MCF 10A (cell line): ENCODE measurements around the gene DHRS1. TPM values are rescaled to one million over a fixed set of nuclear protein-coding genes. Genes with fewer than 3 reads are reported as not detected.

Experiments
- BruUV-seq: library from RNA; stranded (reverse); fragments of 400-500 nt; replicated peaks from 2 replicates; lab custom pipeline; 2021; lab: Mats Ljungman, UMichigan
- CTCF ChIA-PET: fragments of 300-600 bp; sonication (Branson Sonifier 250); formaldehyde crosslinking; extraction: SDS; loops from one replicate; lab custom pipeline; 2021; ENCODE audit warnings: antibody characterized with exemption, inconsistent platforms; lab: Yijun Ruan, JAX
- POLR2A ChIA-PET: fragments of 300-600, 350-650 bp; sonication (Branson Sonifier 250); formaldehyde crosslinking; extraction: SDS; loops from one replicate; lab custom pipeline; 2020; ENCODE audit warnings: antibody characterized with exemption, inconsistent platforms; lab: Yijun Ruan, JAX
- DNase-seq: peaks from one replicate; pipeline ENCODE4 v3.0.0-alpha.2; 2018; ENCODE audit not compliant: unreplicated experiment
- H3K27ac Mint-ChIP-seq: one replicate; pipeline ENCODE4 v1.8.0; 2022; ENCODE audit warnings: mild to moderate bottlenecking, low read depth, mixed read lengths; ENCODE audit not compliant: unreplicated experiment
- H3K27me3 Mint-ChIP-seq: one replicate; pipeline ENCODE4 v1.8.0; 2022; ENCODE audit warnings: mixed read lengths; ENCODE audit not compliant: insufficient read depth, unreplicated experiment
- H3K36me3 Mint-ChIP-seq: one replicate; pipeline ENCODE4 v1.8.0; 2022; ENCODE audit warnings: mild to moderate bottlenecking, moderate library complexity, mixed read lengths; ENCODE audit not compliant: insufficient read depth, unreplicated experiment
- H3K4me1 Mint-ChIP-seq: one replicate; pipeline ENCODE4 v1.8.0; 2022; ENCODE audit warnings: mixed read lengths; ENCODE audit not compliant: insufficient read depth, unreplicated experiment
- H3K4me3 Mint-ChIP-seq: one replicate; pipeline ENCODE4 v1.8.0; 2022; ENCODE audit warnings: mild to moderate bottlenecking, moderate library complexity, mixed read lengths; ENCODE audit not compliant: unreplicated experiment
- H3K9me3 Mint-ChIP-seq: one replicate; pipeline ENCODE4 v1.8.0; 2022; ENCODE audit warnings: mixed read lengths; ENCODE audit not compliant: unreplicated experiment
- CTCF ChIP-seq: fragments of 200-600 bp; IDR thresholded peaks from one replicate; pipeline ENCODE4 v1.8.0; 2022; ENCODE audit warnings: antibody characterized with exemption, mild to moderate bottlenecking; ENCODE audit not compliant: unreplicated experiment
- intact Hi-C: fragments of 100-400 bp; cut with micrococcal nuclease; formaldehyde crosslinking; loops from 2 replicates; pipeline ENCODE4 v1.14.1; 2022
- total RNA-seq: library from RNA; stranded (reverse); gene quantifications from 2 replicates; pipeline ENCODE4 v1.2.3, GENCODE V29; 2022

DHRS1 gene
- total RNA-seq, 1 experiment from 2014 or later, result 29.7 TPM

DNA sequence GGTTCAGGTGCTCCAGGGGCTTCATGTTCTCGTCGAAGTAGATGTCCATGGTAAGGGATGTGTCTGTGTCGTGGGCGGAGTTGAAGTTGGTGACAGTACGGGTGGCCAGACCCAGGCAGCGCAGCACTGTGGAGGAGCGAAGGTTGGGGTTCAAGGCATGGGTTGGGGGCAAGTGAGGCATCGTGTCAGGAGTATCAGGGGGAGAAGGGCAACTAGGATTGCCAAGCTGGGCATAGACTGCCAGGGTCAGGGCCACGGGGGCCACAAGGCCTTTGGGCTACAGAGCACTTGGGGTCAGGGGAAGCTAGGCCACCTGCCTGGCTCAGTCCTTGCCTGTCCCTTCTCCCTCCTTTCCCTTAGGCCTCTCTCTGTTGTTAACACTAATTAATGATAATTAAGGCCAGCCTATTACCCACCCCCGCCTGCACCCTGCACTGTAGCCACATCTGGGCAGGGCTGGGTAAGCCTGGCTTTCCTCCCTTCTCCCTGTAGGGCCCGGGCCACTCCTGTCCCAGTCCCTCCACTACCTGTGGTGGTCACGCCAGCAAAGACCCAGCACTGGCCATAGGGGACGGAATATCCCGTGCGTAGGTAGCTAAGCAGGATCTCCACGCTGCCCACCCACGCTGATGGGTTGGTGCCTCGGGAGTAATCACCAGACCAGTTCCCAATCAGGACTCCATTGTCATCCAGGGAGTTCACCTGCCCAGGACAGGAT is 40.9 kb downstream of the DHRS1 start:
- ChIA-PET CTCF (interaction anchor here (1.1 to 32.3 kb wide), 5 partner anchors 12 to 178 kb away, joined by 3 to 457 read pairs (median 34); partner anchors contain the start of genes CIDEB, DHRS1, LTB4R2 and NOP9), POLR2A (interaction anchor here (0.5 to 4.0 kb wide), 16 partner anchors 12 to 144 kb away, joined by 3 to 24 read pairs (median 5); partner anchors contain the start of genes CHMP4A, DCAF11, NRL and RABGGTA)
- Mint-ChIP-seq H3K4me1 (peaks cover 40% of the 10 kb centered on the region), H3K27ac (peak overlapping the region; percentile 97), H3K36me3 (peaks cover 24% of the 10 kb centered on the region), H3K9me3 (no peaks in the 10 kb centered on the region), H3K4me3 (peak overlapping the region; percentile 57), H3K27me3 (no peaks in the 10 kb centered on the region)
- intact Hi-C loops, result no loop called here
- DNase-seq, result no peak
- no peak for TF ChIP-seq CTCF
- BruUV-seq, result TSS peak; percentile 21

DNA sequence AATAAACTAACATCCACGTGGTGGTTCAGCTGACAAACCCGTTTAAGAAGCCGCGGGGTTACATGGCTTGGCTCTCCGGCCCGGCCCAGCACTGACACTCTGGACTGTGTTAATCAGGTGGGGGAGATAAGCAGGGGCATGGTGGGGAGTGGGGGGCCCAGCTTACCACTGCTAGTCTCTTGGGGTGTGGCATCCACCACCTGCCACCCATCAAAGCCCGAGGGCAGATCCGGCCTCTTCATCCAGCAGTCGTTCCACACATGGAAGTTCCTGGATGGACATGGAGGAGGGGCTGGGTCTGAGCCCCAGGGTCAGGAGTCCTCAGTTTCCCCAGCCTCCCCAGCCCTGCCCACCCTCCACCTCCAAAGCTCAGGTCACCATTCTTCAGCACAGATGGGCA is 41.5 kb downstream of the DHRS1 start:
- no peaks in the 10 kb centered on the region for H3K27me3 Mint-ChIP-seq
- intact Hi-C loops, result no loop called here
- TF ChIP-seq CTCF, result no peak
- no peak overlapping the region for H3K4me3 Mint-ChIP-seq
- H3K27ac Mint-ChIP-seq, result peak overlapping the region; percentile 97
- H3K9me3 Mint-ChIP-seq, result no peaks in the 10 kb centered on the region
- ChIA-PET CTCF (interaction anchor here (1.1 to 32.3 kb wide), 4 partner anchors 16 to 178 kb away, joined by 3 to 457 read pairs (median 213); partner anchors contain the start of genes CIDEB, DHRS1, LTB4R2 and NOP9), POLR2A (interaction anchor here (0.5 to 4.0 kb wide), 10 partner anchors 9 to 143 kb away, joined by 3 to 24 read pairs (median 4); partner anchors contain the start of genes DCAF11, MDP1, NRL and RABGGTA)
- DNase-seq, result no peak
- BruUV-seq, result no TSS peak
- peaks cover 27% of the 10 kb centered on the region for H3K36me3 Mint-ChIP-seq
- peaks cover 39% of the 10 kb centered on the region for H3K4me1 Mint-ChIP-seq

GRCh38 chr14:24256960-24257359 is 42.6 kb downstream of the DHRS1 start:
- Mint-ChIP-seq H3K4me1 (peaks cover 31% of the 10 kb centered on the region), H3K36me3 (peaks cover 29% of the 10 kb centered on the region), H3K27ac (peak overlapping the region; percentile 73), H3K9me3 (no peaks in the 10 kb centered on the region), H3K27me3 (no peaks in the 10 kb centered on the region), H3K4me3 (no peak overlapping the region)
- intact Hi-C loops, result no loop called here
- BruUV-seq, result no TSS peak
- POLR2A ChIA-PET, result interaction anchor here (0.8 to 4.0 kb wide), 8 partner anchors 10 to 41 kb away, joined by 3 to 22 read pairs (median 6); partner anchors contain the start of genes MDP1, RABGGTA and TINF2
- CTCF ChIA-PET, result interaction anchor here (0.6 to 32.3 kb wide), 4 partner anchors 15 to 99 kb away, joined by 4 to 457 read pairs (median 213); partner anchors contain the start of genes CIDEB, DHRS1, LTB4R2 and NOP9
- no peak for TF ChIP-seq CTCF
- no peak for DNase-seq
